GM12878 (cell line): Measurements from ENCODE around the gene OFD1. TPM values are rescaled to one million over a fixed set of nuclear protein-coding genes. Genes with fewer than 3 reads are reported as not detected.
A peak's percentile ranks its signal among the peaks of the same experiment; 100 is the strongest.

Source experiments
- ATF2 ChIP-seq: IDR thresholded peaks from 2 replicates; pipeline ENCODE4 v1.6.1; 2012; ENCODE audit warnings: low read length, inconsistent platforms
- CREM ChIP-seq: IDR thresholded peaks from 2 replicates; pipeline ENCODE4 v1.6.1; 2014; ENCODE audit warnings: antibody characterized with exemption, low read depth
- E2F8 ChIP-seq: fragments of 450-650 bp; IDR thresholded peaks from 2 replicates; pipeline ENCODE4 v1.6.1; 2018; ENCODE audit warnings: mild to moderate bottlenecking, low read depth, moderate library complexity; ENCODE audit not compliant: partially characterized antibody
- FOXK2 ChIP-seq: fragments of 450-650 bp; IDR thresholded peaks from 2 replicates; pipeline ENCODE4 v1.6.1; 2017; ENCODE audit warnings: mild to moderate bottlenecking, moderate library complexity
- IKZF1 ChIP-seq: fragments of 450-650 bp; conservative IDR thresholded peaks from 2 replicates; pipeline ENCODE4 v1.6.1; 2017; ENCODE audit warnings: antibody characterized with exemption, mild to moderate bottlenecking
- IRF4 ChIP-seq: IDR thresholded peaks from 2 replicates; pipeline ENCODE4 v1.6.1; 2011; ENCODE audit warnings: low read depth, low read length
- JUNB ChIP-seq: IDR thresholded peaks from 2 replicates; pipeline ENCODE4 v1.6.1; 2016; ENCODE audit warnings: antibody characterized with exemption, mild to moderate bottlenecking
- MEF2A ChIP-seq: IDR thresholded peaks from 2 replicates; pipeline ENCODE4 v1.6.1; 2011; ENCODE audit warnings: low read depth, mild to moderate bottlenecking, low read length, moderate library complexity; ENCODE audit not compliant: insufficient read depth
- MLLT1 ChIP-seq: fragments of 450-650 bp; IDR thresholded peaks from 2 replicates; pipeline ENCODE4 v1.6.1; 2016; ENCODE audit warnings: mild to moderate bottlenecking
- NFIC ChIP-seq: IDR thresholded peaks from 2 replicates; pipeline ENCODE4 v1.6.1; 2012; ENCODE audit warnings: low read depth, mild to moderate bottlenecking, inconsistent platforms, low read length, moderate library complexity
- PBX3 ChIP-seq: IDR thresholded peaks from 2 replicates; pipeline ENCODE4 v1.6.1; 2011; ENCODE audit warnings: mild to moderate bottlenecking, low read depth, low read length, moderate library complexity; ENCODE audit not compliant: insufficient replicate concordance
- POLR2AphosphoS2 ChIP-seq: IDR thresholded peaks from 2 replicates; pipeline ENCODE4 v1.6.1; 2011; ENCODE audit warnings: low read depth, mild to moderate bottlenecking, low read length, improper control_type of control experiment, moderate library complexity
- POLR2AphosphoS5 ChIP-seq: IDR thresholded peaks from 2 replicates; pipeline ENCODE4 v1.6.1; 2011; ENCODE audit warnings: mild to moderate bottlenecking, low read length, inconsistent platforms
- RFX5 ChIP-seq: IDR thresholded peaks from 2 replicates; pipeline ENCODE4 v1.6.1; 2011; ENCODE audit warnings: low read depth, low read length, improper control_type of control experiment
- SMARCA5 ChIP-seq: fragments of 450-650 bp; IDR thresholded peaks from 2 replicates; pipeline ENCODE4 v1.6.1; 2017; ENCODE audit warnings: mild to moderate bottlenecking
- SREBF1 ChIP-seq: IDR thresholded peaks from 2 replicates; pipeline ENCODE4 v1.6.1; 2012; ENCODE audit warnings: mild to moderate bottlenecking, low read length
- WRNIP1 ChIP-seq: IDR thresholded peaks from 2 replicates; pipeline ENCODE4 v1.6.1; 2011; ENCODE audit warnings: low read depth, low read length, improper control_type of control experiment, borderline replicate concordance
- ZBTB40 ChIP-seq: fragments of 450-650 bp; IDR thresholded peaks from 2 replicates; pipeline ENCODE4 v1.6.1; 2016; ENCODE audit warnings: mild to moderate bottlenecking, moderate library complexity, borderline replicate concordance
- ZNF207 ChIP-seq: fragments of 450-650 bp; IDR thresholded peaks from 2 replicates; pipeline ENCODE4 v1.6.1; 2014; ENCODE audit warnings: antibody characterized with exemption, mild to moderate bottlenecking, borderline replicate concordance
- polyA plus RNA-seq, 11 experiments: library from polyadenylated mRNA; depleted of rRNA in 4 of 11; unstranded in 6 of 11; stranded (reverse) in 5 of 11; fragments of >200 nt; fragmentation: Nextera tagmentation in 4 of 11; fragmentation: Illumina TruSeq in 1 of 11; extraction: Ambion mirVana in 4 of 11; extraction: Trizol in 1 of 11; gene quantifications; 1 replicate in 1 of 11; 2 replicates in 10 of 11; pipeline versions ENCODE4 v1.2.1 to v1.2.3, GENCODE V29; 2011 to 2016; ENCODE audit warnings: inconsistent platforms in 2 of 11, missing spikeins in 2 of 11, low read depth in 1 of 11
- total RNA-seq, 4 experiments: library from RNA; depleted of rRNA in 3 of 4; stranded (reverse); fragments of >200 nt in 3 of 4; fragmentation: Illumina TruSeq in 1 of 4; extraction: Trizol in 1 of 4; gene quantifications; 2 replicates each; pipeline versions ENCODE4 v1.2.1 to v1.2.3, GENCODE V29; 2013 to 2021

Gene OFD1
- total and polyA plus RNA-seq, 10 of the 15 experiments (the other 5 are each of a cell fraction or from before 2014, with no cell fraction given) = 22.4 to 77.2 (median 34.1) TPM

GRCh38 chrX:13742397-13743176 is 8.0 kb downstream of the OFD1 start (continued):
- TF ChIP-seq ATF2 = peak; percentile 89
- 0 out of 2 replicates have a peak, but pooled peaks have one; percentile 44 for TF ChIP-seq POLR2AphosphoS5
- peak; percentile 61; the same call in 1 of the 2 replicates for TF ChIP-seq CREM
- TF ChIP-seq WRNIP1 = no peak
- peak; percentile 85 for TF ChIP-seq NFIC
- TF ChIP-seq FOXK2 = no peak
- TF ChIP-seq IKZF1 = peak; percentile 88
- peak; percentile 57 for TF ChIP-seq SMARCA5
- peak; percentile 47; the same call in 1 of the 2 replicates for TF ChIP-seq MLLT1
- TF ChIP-seq MEF2A = peak; percentile 71; the same call in 1 of the 2 replicates
- peak; percentile 66 for TF ChIP-seq E2F8
- TF ChIP-seq RFX5 = no peak
- TF ChIP-seq ZBTB40 = peak; percentile 9; the same call in 1 of the 2 replicates
- TF ChIP-seq PBX3 = no peak
- peak; percentile 62 for TF ChIP-seq JUNB
- TF ChIP-seq ZNF207 = no peak
- TF ChIP-seq IRF4 = peak; percentile 62; the same call in 1 of the 2 replicates
- no peak for TF ChIP-seq POLR2AphosphoS2
- no peak for TF ChIP-seq SREBF1
